ENCODE measurements around the gene HTT. TPM values are rescaled to one million over a fixed set of nuclear protein-coding genes. Genes with fewer than 3 reads are reported as not detected.

HTT gene
- total RNA-seq, 1 experiment from 2014 or later: 44.4 TPM

- H3K4me1 Mint-ChIP-seq (ENCODE audit: low read depth, unreplicated experiment): no peaks in the 10 kb centered on the region
- TF ChIP-seq CTCF (IDR thresholded peaks at IDR 0.05; ENCODE audit: unreplicated experiment): no peak
- no peak overlapping the region for H3K4me3 Mint-ChIP-seq (ENCODE audit: low read depth, unreplicated experiment)
- CTCF ChIA-PET: no interaction called here
- no TSS peak for BruUV-seq (replicated peaks)
- intact Hi-C loops (cut with micrococcal nuclease; ENCODE audit: unreplicated experiment): no loop called here
- DNase-seq: no peak
- no peaks in the 10 kb centered on the region for H3K36me3 Mint-ChIP-seq (ENCODE audit: insufficient read depth, unreplicated experiment)
- no peak overlapping the region for H3K27ac Mint-ChIP-seq (ENCODE audit: unreplicated experiment)
- H3K9me3 Mint-ChIP-seq (ENCODE audit: low read depth, unreplicated experiment): no peaks in the 10 kb centered on the region
- no peaks in the 10 kb centered on the region for H3K27me3 Mint-ChIP-seq (ENCODE audit: unreplicated experiment)
Observed at GRCh38 chr4:3200423-3201090, 126.1 kb downstream of the HTT start.

GRCh38 chr4:3201718-3202702 lies 127.5 kb downstream of the HTT start:
- DNase-seq: no peak
- no peak overlapping the region for H3K27ac Mint-ChIP-seq (ENCODE audit: unreplicated experiment)
- no peak overlapping the region for H3K4me3 Mint-ChIP-seq (ENCODE audit: low read depth, unreplicated experiment)
- no peak for TF ChIP-seq CTCF (IDR thresholded peaks at IDR 0.05; ENCODE audit: unreplicated experiment)
- no peaks in the 10 kb centered on the region for H3K4me1 Mint-ChIP-seq (ENCODE audit: low read depth, unreplicated experiment)
- H3K9me3 Mint-ChIP-seq (ENCODE audit: low read depth, unreplicated experiment): no peaks in the 10 kb centered on the region
- no peaks in the 10 kb centered on the region for H3K27me3 Mint-ChIP-seq (ENCODE audit: unreplicated experiment)
- intact Hi-C loops (cut with micrococcal nuclease; ENCODE audit: unreplicated experiment): no loop called here
- CTCF ChIA-PET: no interaction called here
- H3K36me3 Mint-ChIP-seq (ENCODE audit: insufficient read depth, unreplicated experiment): no peaks in the 10 kb centered on the region
- no TSS peak for BruUV-seq (replicated peaks)

DNA sequence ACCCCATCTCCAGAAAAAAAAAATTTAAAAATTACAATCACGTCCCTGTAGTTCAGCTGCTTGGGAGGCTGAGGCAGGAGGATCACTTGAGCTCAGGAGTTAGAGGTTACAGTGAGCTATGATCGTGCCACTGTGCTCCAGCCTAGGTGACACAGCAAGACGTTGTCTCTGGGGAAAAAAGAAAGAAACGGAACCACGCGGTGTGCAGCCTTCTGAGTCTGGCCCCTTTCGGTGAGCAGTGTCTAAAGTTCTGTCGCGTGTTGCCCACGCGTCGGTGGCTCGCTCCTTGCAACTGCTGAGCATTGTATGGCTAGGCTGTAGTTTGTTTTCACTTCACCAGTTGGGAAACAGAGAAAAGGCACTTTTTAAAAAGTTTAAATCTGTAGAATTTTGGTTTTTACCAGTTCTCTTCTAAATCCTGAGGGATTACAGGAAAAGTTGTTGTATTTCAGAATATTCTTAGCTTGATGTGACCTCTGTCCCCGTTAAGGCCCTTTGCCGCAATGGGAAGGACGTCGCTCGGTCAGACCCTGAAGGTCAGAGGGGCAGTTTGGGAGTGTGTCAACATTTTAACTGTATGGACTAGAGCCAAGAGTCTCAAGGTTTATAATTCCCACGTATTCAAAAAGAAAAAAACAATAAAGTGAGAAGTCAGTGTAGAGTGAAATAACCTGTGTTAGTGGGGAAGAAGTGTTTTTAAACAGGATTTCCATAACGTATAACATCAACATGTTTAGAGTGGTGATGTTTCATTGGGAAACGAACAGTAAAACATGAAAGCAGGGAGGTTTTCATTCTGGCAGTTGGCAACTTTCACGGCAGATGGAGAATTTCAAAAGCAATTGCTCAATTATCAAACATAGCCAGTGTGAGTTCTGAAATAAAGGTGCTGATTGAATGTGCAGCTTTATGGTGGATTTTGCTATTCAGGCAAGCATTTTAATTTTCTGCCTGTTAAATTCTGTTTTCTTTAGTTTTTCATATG lies 128.6 kb downstream of the HTT start:
- Mint-ChIP-seq H3K4me1 (ENCODE audit: low read depth, unreplicated experiment) (no peaks in the 10 kb centered on the region), H3K27ac (ENCODE audit: unreplicated experiment) (no peak overlapping the region), H3K27me3 (ENCODE audit: unreplicated experiment) (no peaks in the 10 kb centered on the region), H3K9me3 (ENCODE audit: low read depth, unreplicated experiment) (no peaks in the 10 kb centered on the region), H3K36me3 (ENCODE audit: insufficient read depth, unreplicated experiment) (no peaks in the 10 kb centered on the region), H3K4me3 (ENCODE audit: low read depth, unreplicated experiment) (no peak overlapping the region)
- no peak for DNase-seq
- intact Hi-C loops (cut with micrococcal nuclease; ENCODE audit: unreplicated experiment): no loop called here
- no peak for TF ChIP-seq CTCF (IDR thresholded peaks at IDR 0.05; ENCODE audit: unreplicated experiment)
- BruUV-seq (replicated peaks): no TSS peak
- CTCF ChIA-PET: interaction anchor here (1.2 kb wide), 1 partner anchor 89 kb away, joined by 4 read pairs; no protein-coding TSS in a partner anchor

DNA sequence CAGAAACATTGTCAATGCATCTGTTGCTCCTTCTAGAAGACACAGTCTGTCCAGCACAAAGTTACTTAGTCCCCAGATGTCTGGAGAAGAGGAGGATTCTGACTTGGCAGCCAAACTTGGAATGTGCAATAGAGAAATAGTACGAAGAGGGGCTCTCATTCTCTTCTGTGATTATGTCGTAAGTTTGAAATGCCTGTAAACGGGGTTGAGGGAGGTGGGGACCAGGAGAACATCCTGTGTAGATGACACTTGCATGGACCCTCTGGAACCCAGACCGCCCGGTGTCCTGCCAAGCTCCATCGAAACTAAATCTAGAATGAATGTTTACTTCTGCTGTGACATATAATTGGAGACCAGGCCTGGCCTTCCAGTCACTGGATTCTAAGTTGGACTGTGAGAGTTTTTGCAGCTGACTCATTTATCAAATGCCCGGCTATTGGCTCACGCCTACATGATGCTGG lies 129.5 kb downstream of the HTT start:
- intact Hi-C loops (cut with micrococcal nuclease; ENCODE audit: unreplicated experiment): no loop called here
- TF ChIP-seq CTCF (IDR thresholded peaks at IDR 0.05; ENCODE audit: unreplicated experiment): no peak
- CTCF ChIA-PET: interaction anchor here (1.2 kb wide), 1 partner anchor 88 kb away, joined by 4 read pairs; no protein-coding TSS in a partner anchor
- no TSS peak for BruUV-seq (replicated peaks)
- Mint-ChIP-seq H3K4me1 (ENCODE audit: low read depth, unreplicated experiment) (no peaks in the 10 kb centered on the region), H3K4me3 (ENCODE audit: low read depth, unreplicated experiment) (no peak overlapping the region), H3K9me3 (ENCODE audit: low read depth, unreplicated experiment) (no peaks in the 10 kb centered on the region), H3K36me3 (ENCODE audit: insufficient read depth, unreplicated experiment) (no peaks in the 10 kb centered on the region), H3K27me3 (ENCODE audit: unreplicated experiment) (no peaks in the 10 kb centered on the region), H3K27ac (ENCODE audit: unreplicated experiment) (no peak overlapping the region)
- no peak for DNase-seq

Measured in Calu3 (cell line).